IPS-NIHi11 (cell line): ENCODE results near the gene PSKH1.
"Not testable (repeated sequence)": the region's sequence is repeated elsewhere in the genome, so short reads cannot be mapped to it uniquely, and the experiment has no call there.

Experiments
- DNase-seq: peaks from one replicate; pipeline ENCODE4 v3.0.0; 2012; ENCODE audit warnings: mixed read lengths, low spot score

Gene PSKH1

DNA sequence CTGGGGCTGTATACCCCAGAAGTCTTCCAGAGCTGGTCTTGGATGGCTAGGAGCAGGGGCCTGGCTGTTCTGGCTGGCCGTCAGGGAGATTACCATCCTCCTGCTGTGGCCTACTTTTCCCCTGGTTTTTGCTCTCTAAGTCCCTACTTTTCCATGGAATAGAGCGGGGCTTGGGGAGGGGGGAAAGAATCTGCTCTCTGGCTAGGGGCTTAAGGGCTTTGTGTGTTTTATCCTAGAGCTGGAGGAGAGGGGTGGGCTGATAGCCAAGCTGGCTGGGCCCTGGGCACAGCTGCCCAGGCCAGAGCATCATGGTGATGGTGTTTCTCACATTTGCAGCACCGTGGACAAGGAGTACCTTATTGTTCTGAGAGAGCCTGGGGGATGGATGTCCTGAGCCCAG lies 4.7 kb upstream of the PSKH1 start:
- DNase-seq: no peak

GRCh38 chr16:67892375-67892774 lies 679 bp upstream of the PSKH1 start:
- DNase-seq: no peak

DNA sequence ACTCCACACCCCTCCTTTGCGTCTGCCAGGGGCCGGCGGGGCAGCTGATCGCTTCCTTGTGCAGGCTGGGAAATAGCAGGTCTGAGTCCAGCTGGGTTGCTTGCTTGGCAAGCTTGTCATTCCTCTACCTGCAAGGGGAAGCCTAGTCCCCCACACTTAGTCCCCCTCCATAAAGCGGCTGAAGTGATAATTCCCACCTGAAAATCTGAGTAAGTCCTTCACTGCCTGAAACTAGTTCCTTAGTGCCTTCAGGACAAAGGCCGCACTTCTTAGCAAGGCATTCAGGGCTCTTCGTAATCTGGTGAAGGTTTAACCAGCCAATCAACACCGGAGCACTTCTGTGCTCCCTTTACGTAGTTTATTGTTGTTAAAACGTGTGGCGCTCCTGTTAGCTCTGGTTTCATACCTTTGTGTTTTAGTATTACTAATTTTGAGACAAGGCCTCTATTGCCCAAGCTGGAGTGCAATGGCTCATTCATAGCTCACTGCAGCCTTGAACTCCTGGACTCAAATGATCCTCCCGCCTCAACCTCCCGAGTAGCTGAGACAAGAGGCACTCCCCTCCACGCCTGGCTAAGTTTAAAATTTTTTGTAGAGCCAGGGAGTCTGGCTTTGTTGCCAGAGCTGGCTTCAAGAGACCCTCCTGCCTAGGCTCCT lies 817 bp downstream of the PSKH1 start:
- peak; percentile 52 for DNase-seq

- no peak for DNase-seq
Observed at GRCh38 chr16:67897231-67897630, 4.2 kb downstream of the PSKH1 start.

DNA sequence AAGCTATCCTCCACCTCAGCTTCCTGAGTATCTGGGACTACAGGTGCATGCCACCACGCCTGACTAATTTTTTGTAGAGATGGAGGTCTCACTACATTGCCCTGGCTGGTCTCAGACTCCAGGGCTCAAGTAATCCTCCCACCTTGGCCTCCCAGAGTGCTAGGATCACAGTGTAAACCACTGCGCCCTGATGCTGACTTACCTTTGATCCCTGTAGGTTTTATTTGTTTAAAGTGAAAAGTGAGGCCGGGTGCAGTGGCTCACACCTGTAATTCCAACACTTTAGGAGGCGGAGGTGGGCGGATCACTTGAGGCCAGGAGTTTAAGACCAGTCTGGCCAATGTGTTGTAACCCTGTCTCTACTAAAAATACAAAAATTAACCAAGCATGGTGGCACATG lies 8.7 kb downstream of the PSKH1 start:
- no peak for DNase-seq

- DNase-seq: no peak
Observed at GRCh38 chr16:67902831-67903230, 9.8 kb downstream of the PSKH1 start.

DNA sequence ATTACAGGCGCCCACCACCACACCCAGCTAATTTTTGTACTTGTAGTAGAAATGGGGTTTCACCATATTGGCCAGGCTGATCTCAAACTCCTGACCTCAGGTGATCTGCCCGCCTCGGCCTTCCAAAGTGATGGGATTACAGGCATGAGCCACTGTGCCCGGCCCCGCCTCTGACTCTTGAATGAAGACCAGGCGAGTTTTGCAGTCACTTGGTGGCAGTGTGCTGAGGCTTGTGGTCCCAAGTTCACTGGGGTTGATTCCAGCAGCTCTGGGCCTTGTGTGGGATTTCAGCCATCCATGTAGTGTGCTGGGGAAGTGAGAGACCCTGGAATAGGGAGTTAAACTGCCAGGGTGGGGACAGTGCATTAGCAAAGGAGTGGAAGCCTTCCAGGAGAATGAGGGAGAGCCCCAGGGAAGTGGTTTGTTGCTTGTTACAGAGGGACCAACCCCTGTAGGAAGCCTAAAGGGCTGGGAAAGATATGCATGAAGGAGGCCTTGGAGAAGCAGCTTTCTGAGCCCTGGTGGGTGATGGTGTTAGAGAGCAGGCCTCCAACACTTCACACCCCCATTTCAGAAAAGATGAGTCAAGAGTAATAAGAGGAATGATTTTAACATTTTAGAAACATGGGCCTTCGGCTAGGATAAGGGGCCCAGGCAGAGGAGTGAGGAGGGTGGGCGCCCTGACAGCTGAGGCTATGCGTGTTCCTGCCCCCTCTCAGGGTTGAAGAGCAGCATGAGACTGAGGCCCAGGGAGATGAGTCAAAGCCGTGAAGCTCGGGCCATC lies 14.5 kb downstream of the PSKH1 start:
- no peak for DNase-seq

DNA sequence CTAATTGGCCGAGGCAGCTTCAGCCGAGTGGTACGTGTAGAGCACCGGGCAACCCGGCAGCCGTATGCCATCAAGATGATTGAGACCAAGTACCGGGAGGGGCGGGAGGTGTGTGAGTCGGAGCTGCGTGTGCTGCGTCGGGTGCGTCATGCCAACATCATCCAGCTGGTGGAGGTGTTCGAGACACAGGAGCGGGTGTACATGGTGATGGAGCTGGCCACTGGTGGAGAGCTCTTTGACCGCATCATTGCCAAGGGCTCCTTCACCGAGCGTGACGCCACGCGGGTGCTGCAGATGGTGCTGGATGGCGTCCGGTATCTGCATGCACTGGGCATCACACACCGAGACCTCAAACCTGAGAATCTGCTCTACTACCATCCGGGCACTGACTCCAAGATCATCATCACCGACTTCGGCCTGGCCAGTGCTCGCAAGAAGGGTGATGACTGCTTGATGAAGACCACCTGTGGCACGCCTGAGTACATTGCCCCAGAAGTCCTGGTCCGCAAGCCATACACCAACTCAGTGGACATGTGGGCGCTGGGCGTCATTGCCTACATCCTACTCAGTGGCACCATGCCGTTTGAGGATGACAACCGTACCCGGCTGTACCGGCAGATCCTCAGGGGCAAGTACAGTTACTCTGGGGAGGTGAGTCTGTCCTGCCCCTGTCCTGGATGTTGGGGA lies 16.1 kb downstream of the PSKH1 start:
- DNase-seq: no peak

GRCh38 chr16:67910158-67910557 lies 17.1 kb downstream of the PSKH1 start:
- DNase-seq: no peak

DNA sequence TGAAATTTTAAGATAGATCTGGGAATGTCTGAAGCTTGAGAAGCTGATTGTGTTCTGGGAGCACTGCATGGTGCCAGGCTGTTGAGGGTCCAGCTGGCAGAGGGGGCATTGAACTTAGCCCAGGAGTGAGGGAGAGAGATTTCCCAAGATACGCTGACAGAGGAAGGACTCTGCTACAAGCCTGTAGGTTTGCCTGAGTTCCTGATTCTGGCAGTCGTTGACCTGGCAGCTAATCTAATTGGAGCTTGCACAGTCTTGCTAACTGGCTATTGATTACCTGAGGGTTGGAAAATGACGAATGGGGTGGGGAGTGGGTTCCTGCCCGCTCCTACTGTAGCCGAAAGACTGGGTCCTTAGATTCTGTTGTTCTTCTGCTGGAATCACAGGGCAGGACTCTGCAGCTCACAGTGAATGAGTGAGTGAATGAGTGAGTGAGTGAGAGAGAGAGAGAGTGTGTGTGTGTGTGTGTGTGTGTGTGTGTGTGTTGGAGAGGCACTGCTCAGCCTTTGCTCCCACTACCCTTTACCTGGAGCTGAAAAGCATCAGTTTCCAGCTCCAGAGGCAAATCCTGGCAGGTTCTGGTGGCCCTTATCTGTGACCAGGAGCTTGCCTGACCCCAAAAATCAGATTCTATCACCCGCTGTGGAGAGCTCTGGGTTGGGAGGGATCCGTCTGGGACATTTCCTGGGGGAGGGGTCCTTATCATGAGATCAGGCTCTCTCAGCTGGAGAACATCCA lies 21.9 kb downstream of the PSKH1 start:
- no peak for DNase-seq

GRCh38 chr16:67915496-67915769 lies 22.4 kb downstream of the PSKH1 start:
- DNase-seq: not testable (repeated sequence)

GRCh38 chr16:67915831-67916723 lies 23.0 kb downstream of the PSKH1 start:
- no peak for DNase-seq

DNA sequence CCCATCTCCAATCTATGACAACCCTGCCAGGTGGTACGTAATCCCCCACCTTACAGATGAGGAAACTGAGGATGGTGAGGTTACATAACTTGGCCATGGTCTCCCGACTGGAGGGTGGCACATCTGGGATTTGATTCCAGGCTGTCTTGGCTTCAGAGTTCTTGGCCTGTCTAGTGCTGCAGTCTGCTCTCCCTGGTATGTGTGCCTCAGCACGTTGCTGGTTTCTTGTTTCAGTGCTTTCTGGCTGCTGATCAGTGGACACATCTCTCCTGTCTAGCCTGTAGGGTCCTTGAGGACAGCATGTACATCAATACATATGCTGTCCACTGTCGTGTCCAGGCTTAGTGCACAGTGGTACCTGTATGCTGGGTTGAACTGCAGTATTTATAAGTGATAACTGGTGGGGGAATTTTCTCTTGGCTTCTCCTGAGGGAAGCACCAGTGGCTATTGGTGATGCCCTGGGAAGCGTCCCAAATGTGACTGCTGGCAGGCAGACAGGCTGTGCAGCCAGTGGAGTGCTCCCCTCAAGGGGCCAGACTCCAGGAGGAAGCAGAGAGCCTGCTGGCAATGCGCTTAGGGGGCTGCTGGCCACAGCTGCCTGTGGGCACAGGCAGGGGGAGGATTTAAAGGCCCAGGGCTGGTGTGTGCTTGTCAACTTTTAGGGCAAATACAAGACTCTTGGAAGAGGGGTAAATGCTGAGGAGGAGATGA lies 24.2 kb downstream of the PSKH1 start:
- DNase-seq: no peak

GRCh38 chr16:67917852-67918236 lies 24.8 kb downstream of the PSKH1 start:
- DNase-seq: no peak

DNA sequence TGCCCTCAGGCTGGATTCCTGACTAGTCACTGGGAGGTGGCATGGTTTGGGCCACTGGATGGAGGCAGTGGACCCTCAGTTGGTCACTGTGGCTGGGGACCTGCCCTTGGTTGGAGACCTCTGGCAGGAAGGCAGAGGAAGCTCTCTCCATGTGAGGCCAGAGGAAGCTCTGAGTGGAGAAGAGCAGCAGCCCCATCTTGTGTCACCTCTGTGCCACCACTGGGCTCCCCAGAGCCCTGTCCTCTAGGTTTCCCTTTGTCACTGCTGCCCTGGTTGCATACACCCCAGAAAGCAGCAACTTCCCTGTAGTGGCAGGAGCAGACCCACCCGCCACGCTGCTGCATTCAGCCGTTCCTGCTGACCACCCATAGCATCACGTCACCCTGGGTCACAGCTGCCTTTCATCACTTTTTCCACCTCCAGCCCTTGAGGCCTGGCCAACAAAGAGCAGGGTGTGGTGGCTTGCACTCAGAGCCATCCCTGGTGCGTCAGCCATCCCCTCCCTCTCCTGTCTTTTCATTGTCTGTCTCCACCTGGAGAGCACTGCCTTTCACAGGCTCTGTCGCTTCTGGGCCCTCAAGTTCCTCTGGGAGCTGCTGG lies 26.7 kb downstream of the PSKH1 start:
- DNase-seq: no peak

- no peak for DNase-seq
Observed at GRCh38 chr16:67922221-67922620, 29.2 kb downstream of the PSKH1 start.

DNA sequence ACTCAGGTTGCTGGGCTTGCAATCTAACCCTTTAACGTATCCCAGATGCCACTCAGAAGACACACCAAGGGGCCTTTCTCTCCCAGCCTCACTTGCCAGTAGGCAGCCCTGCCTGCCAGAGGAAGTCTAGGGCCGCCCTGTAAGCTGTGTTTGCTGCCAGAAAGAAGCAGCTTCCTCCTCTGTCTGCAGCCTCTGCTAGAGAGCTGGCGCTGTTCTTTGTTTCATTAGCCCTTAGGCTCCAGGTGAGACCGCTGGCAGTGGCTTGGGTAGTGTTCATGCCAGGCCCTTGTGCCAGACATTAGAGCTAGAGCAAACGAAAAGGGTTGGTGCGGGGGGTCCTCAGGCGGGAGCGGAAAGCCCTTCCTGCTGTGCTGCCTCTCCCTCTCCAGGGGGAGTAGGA lies 29.7 kb downstream of the PSKH1 start:
- no peak for DNase-seq

DNA sequence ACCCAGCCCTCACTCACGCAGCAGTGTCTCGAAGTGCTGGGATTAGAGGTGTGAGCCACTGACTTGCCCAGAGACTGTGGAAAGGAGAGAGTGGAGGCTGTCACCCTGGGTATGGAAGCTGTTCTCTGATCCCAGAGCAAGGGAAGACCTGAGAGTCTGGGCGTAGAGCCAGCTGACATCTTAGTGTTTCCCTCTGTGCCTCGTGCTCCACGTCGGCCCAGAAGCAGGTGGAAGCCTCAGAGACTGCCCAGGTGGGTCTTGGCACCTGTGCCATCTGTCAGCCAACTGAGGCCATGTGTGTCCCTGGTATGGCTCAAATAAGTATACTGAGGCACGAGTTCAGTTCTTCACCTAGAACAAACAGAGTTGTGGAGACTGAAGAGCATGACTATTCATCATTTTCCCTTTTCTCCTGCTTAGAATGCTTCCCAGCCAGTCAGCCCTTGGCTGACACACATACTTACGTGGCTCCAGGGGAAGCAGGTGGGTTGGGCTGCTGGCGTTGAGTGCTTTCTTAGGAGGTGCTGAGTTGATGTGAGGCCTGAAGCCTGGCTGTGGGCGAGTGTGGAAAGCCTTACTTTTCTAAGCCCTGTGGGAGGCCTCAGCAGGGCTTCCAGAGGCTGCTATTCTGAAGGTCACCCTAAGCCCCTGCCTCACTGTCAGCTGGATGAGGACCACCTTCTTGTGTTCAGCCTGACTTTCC lies 30.5 kb downstream of the PSKH1 start:
- DNase-seq: no peak

- DNase-seq: no peak
Observed at GRCh38 chr16:67924140-67924906, 31.3 kb downstream of the PSKH1 start.
